PC-3 (cell line): Measurements from ENCODE around the gene AXIN2. TPM values are rescaled to one million over a fixed set of nuclear protein-coding genes. Genes with fewer than 3 reads are reported as not detected.

Source experiments
- ATAC-seq: fragments of 200-7000 bp; cut with Tn5 transposase; 2 replicates; pipeline ENCODE4 v1.9.1; 2020; ENCODE audit warnings: mild to moderate bottlenecking, moderate library complexity
- BruUV-seq: library from RNA; stranded (reverse); fragments of 400-500 nt; replicated peaks from 2 replicates; lab custom pipeline; 2021; lab: Mats Ljungman, UMichigan
- CTCF ChIA-PET: fragments of 300-600 bp; sonication (Branson Sonifier 250); formaldehyde crosslinking; loops from one replicate; lab custom pipeline; 2022; ENCODE audit warnings: antibody characterized with exemption; lab: Charles Lee
- POLR2A ChIA-PET: fragments of 300-600 bp; sonication (Branson Sonifier 250); formaldehyde crosslinking; loops from one replicate; lab custom pipeline; 2022; ENCODE audit warnings: antibody characterized with exemption; ENCODE audit not compliant: unreplicated experiment; lab: Charles Lee
- DNase-seq: peaks from one replicate; pipeline ENCODE4 v3.0.0-alpha.2; 2015
- H2AFZ ChIP-seq: fragments of 300-600 bp; sonication (generic); 2 replicates; pipeline ENCODE4 v1.6.0; 2016; ENCODE audit warnings: antibody characterized with exemption, low read length
- H3F3A ChIP-seq: fragments of 300-600 bp; sonication (generic); one replicate; pipeline ENCODE4 v1.6.0; 2017; ENCODE audit warnings: antibody characterized with exemption, low read length, control low read depth, mild to moderate bottlenecking; ENCODE audit not compliant: unreplicated experiment
- H3K27ac ChIP-seq: fragments of 300-600 bp; sonication (generic); 2 replicates; pipeline ENCODE4 v1.5.1; 2016; ENCODE audit warnings: mild to moderate bottlenecking, low read length
- H3K27me3 ChIP-seq: fragments of 300-600 bp; sonication (generic); 2 replicates; pipeline ENCODE4 v1.6.1; 2016; ENCODE audit warnings: low read length, mixed read lengths
- H3K36me3 ChIP-seq: fragments of 300-600 bp; sonication (generic); 2 replicates; pipeline ENCODE4 v1.6.1; 2016; ENCODE audit warnings: low read depth, mixed run types, low read length, mixed read lengths
- H3K4me1 ChIP-seq: fragments of 300-600 bp; sonication (generic); 2 replicates; pipeline ENCODE4 v1.5.1; 2016; ENCODE audit warnings: low read length; ENCODE audit not compliant: insufficient read depth
- H3K4me2 ChIP-seq: fragments of 300-600 bp; sonication (generic); 2 replicates; pipeline ENCODE4 v1.6.0; 2016; ENCODE audit warnings: low read length
- H3K4me3 ChIP-seq: fragments of 300-600 bp; sonication (generic); 2 replicates; pipeline ENCODE4 v1.5.1; 2016; ENCODE audit warnings: mild to moderate bottlenecking, low read length, mixed read lengths
- H3K79me2 ChIP-seq: fragments of 300-600 bp; sonication (generic); 2 replicates; pipeline ENCODE4 v1.6.1; 2017; ENCODE audit warnings: low read length, mixed read lengths
- H3K9ac ChIP-seq: fragments of 300-600 bp; sonication (generic); 2 replicates; pipeline ENCODE4 v1.6.0; 2016; ENCODE audit warnings: mild to moderate bottlenecking, low read length
- H3K9me2 ChIP-seq: fragments of 300-600 bp; sonication (generic); replicated peaks from 2 replicates; pipeline ENCODE4 v1.6.1; 2016; ENCODE audit warnings: mixed run types, low read length, mixed read lengths
- H3K9me3 ChIP-seq: fragments of 300-600 bp; sonication (generic); 2 replicates; pipeline ENCODE4 v1.6.1; 2016; ENCODE audit warnings: low read length, mixed read lengths
- H4K20me1 ChIP-seq: fragments of 300-600 bp; sonication (generic); 2 replicates; pipeline ENCODE4 v1.6.1; 2016; ENCODE audit warnings: low read length, mixed read lengths
- CTCF ChIP-seq: fragments of 300-600 bp; sonication (generic); conservative IDR thresholded peaks from 2 replicates; pipeline ENCODE4 v1.5.1; 2017; ENCODE audit warnings: antibody characterized with exemption, low read depth, mild to moderate bottlenecking, low read length
- EZH2 ChIP-seq: fragments of 300-600 bp; sonication (generic); IDR thresholded peaks from one replicate; pipeline ENCODE4 v1.6.1; 2017; ENCODE audit warnings: antibody characterized with exemption, mild to moderate bottlenecking, low read length; ENCODE audit not compliant: unreplicated experiment
- EZH2phosphoT487 ChIP-seq: fragments of 300-600 bp; sonication (generic); IDR thresholded peaks from 2 replicates; pipeline ENCODE4 v1.6.1; 2018; ENCODE audit warnings: mild to moderate bottlenecking, antibody characterized with exemption, low read length, borderline replicate concordance
- intact Hi-C: fragments of 100-400 bp; cut with micrococcal nuclease; formaldehyde crosslinking; loops from 2 replicates; pipeline ENCODE4 v1.9.0; 2023
- total RNA-seq: library from RNA; depleted of rRNA; stranded (reverse); fragments of >200 nt; gene quantifications from 2 replicates; pipeline ENCODE4 v1.2.3, GENCODE V29; 2014

AXIN2 gene
- total RNA-seq, 1 experiment from 2014 or later, result 2.0 TPM

GRCh38 chr17:65559461-65559803 lies 2.0 kb downstream of the AXIN2 start:
- TF ChIP-seq CTCF, result no peak
- TF ChIP-seq EZH2phosphoT487, result no peak
- no peak for TF ChIP-seq EZH2
- no peak for DNase-seq
- Histone ChIP-seq H3K4me1 (peaks cover 15% of the 10 kb centered on the region), H3K36me3 (no peaks in the 10 kb centered on the region), H3K79me2 (no peaks in the 10 kb centered on the region), H4K20me1 (peaks cover 6% of the 10 kb centered on the region; the same call in 1 of the 2 replicates), H3K9me2 (no peaks in the 10 kb centered on the region), H3K4me3 (peak overlapping the region; percentile 82), H3K9ac (peak overlapping the region; percentile 68), H3K27ac (no peak overlapping the region), H3K9me3 (no peaks in the 10 kb centered on the region), H3K4me2 (peak overlapping the region; percentile 99), H3F3A (no peaks in the 10 kb centered on the region), H3K27me3 (peaks cover 10% of the 10 kb centered on the region), H2AFZ (peak overlapping the region; percentile 85)
- ChIA-PET POLR2A (interaction anchor here (0.5 kb wide), 1 partner anchor 989 kb away, joined by 3 read pairs; no protein-coding TSS in a partner anchor), CTCF (no interaction called here)
- intact Hi-C loops, result loop anchor here (5.0 kb wide), 3 partner anchors 102 to 428 kb away; no protein-coding TSS in a partner anchor
- no peak for ATAC-seq
- BruUV-seq, result no TSS peak

- Histone ChIP-seq H3K4me2 (peak overlapping the region; percentile 99), H3K4me1 (peaks cover 14% of the 10 kb centered on the region), H3K9me3 (no peaks in the 10 kb centered on the region), H3F3A (no peaks in the 10 kb centered on the region), H3K27ac (no peak overlapping the region), H4K20me1 (peaks cover 6% of the 10 kb centered on the region; the same call in 1 of the 2 replicates), H3K36me3 (no peaks in the 10 kb centered on the region), H3K9me2 (no peaks in the 10 kb centered on the region), H2AFZ (peak overlapping the region; percentile 85; the same call in 1 of the 2 replicates), H3K9ac (no peak overlapping the region; the same call in 1 of the 2 replicates), H3K27me3 (peaks cover 10% of the 10 kb centered on the region), H3K4me3 (peak overlapping the region; percentile 82), H3K79me2 (no peaks in the 10 kb centered on the region)
- DNase-seq (no peak), ATAC-seq (no peak)
- ChIA-PET CTCF (interaction anchor here (0.6 kb wide), 1 partner anchor 50 kb away, joined by 17 read pairs; no protein-coding TSS in a partner anchor), POLR2A (interaction anchor here (0.6 kb wide), 1 partner anchor 221 kb away, joined by 15 read pairs; no protein-coding TSS in a partner anchor)
- TF ChIP-seq EZH2 (no peak), EZH2phosphoT487 (no peak), CTCF (no peak)
- intact Hi-C loops, result loop anchor here (5.0 kb wide), 3 partner anchors 102 to 428 kb away; no protein-coding TSS in a partner anchor
- BruUV-seq, result no TSS peak
These were observed 2.6 kb downstream of the AXIN2 start for GRCh38 chr17:65558683-65559460.
